Lower leg skin (tissue), 4 donors: ENCODE results near the gene GEMIN4. TPM values are rescaled to one million over a fixed set of nuclear protein-coding genes. Genes with fewer than 3 reads are reported as not detected.
A peak's percentile ranks its signal among the peaks of the same experiment; 100 is the strongest.

Source experiments
- DNase-seq, 2 donors: peaks; one replicate each; pipeline ENCODE4 v3.0.0-alpha.2; 2019; ENCODE audit warnings: low spot score in 2 of 2
- H3K4me3 ChIP-seq: fragments of 200-600 bp; sonication (generic); 2 replicates; pipeline ENCODE4 v1.5.1; 2017; ENCODE audit warnings: mild to moderate bottlenecking, low read depth; ENCODE audit not compliant: poor library complexity, severe bottlenecking
- POLR2A ChIP-seq, 2 donors: fragments of 450-650 bp; IDR thresholded peaks; one replicate each; pipeline ENCODE4 v1.6.1; 2016 to 2017; ENCODE audit warnings: antibody characterized with exemption in 2 of 2, mild to moderate bottlenecking in 1 of 2, moderate library complexity in 1 of 2
- WGBS, 2 donors: methylation state at CpG; one replicate each; pipeline ENCODE4 v1.1.5; 2018; 5-methylcytosine and 5-hydroxymethylcytosine counted together
- intact Hi-C: fragments of 100-400 bp; cut with DNase I; formaldehyde crosslinking; loops from one replicate; pipeline ENCODE4 v1.15.0; 2023; ENCODE audit warnings: low total_unique reads
- total RNA-seq, 4 donors: library from RNA; depleted of rRNA; stranded (reverse); fragments of >200 nt; gene quantifications; one replicate each; pipeline ENCODE4 v1.1.0, GENCODE V29; 2016
- TF ChIP-seq, protein P1 (sequence below), 3 donors: fragments of 450-650 bp; IDR thresholded peaks; one replicate each; pipeline ENCODE4 v1.5.1; 2016; ENCODE audit warnings: antibody characterized with exemption in 3 of 3, mild to moderate bottlenecking in 3 of 3, moderate library complexity in 2 of 3

GEMIN4 gene
- total RNA-seq, 4 donors from 2014 or later = 27.7 to 48.3 (median 37.7) TPM

DNA sequence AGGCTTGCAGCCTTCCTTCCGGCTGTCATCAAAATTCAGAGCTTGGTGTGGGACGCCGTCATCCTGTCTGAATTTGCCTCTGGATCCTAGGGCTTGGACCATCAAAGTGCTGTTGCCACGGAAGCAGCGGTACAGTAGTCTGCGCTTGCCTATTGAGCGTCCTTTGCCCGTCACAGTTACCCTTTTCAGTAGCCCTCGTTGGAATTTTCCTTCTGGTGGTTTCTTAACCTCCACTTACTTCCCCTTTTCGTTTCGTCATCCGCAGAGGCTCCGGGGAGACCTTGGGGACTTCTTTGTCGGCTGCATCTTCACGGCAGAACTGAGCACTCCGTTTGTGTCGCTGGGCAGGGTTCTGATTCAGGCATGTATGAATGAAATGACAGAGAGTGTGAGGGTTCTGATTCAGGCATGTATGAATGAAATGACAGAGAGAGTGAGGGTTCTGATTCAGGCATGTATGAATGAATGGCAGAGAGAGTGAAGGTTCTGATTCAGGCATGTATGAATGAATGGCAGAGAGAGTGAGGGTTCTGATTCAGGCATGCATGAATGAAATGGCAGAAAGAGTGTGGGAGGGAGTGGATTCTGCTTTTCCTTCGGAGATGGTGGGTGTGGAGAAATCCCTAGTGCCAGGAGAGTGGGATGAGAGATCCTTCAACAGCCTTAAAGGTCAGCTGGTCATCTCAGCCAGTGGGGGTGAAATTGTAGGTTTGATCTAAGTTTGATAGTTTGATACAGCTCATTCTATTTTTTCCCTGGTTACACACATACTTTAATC is 11.6 kb downstream of the GEMIN4 start:
- no peak overlapping the region for H3K4me3 ChIP-seq
- intact Hi-C loops = no loop called here
- DNase-seq = no peak
- no peak for TF ChIP-seq POLR2A (IDR thresholded peaks at IDR 0.05)
- TF ChIP-seq, protein P1, sequence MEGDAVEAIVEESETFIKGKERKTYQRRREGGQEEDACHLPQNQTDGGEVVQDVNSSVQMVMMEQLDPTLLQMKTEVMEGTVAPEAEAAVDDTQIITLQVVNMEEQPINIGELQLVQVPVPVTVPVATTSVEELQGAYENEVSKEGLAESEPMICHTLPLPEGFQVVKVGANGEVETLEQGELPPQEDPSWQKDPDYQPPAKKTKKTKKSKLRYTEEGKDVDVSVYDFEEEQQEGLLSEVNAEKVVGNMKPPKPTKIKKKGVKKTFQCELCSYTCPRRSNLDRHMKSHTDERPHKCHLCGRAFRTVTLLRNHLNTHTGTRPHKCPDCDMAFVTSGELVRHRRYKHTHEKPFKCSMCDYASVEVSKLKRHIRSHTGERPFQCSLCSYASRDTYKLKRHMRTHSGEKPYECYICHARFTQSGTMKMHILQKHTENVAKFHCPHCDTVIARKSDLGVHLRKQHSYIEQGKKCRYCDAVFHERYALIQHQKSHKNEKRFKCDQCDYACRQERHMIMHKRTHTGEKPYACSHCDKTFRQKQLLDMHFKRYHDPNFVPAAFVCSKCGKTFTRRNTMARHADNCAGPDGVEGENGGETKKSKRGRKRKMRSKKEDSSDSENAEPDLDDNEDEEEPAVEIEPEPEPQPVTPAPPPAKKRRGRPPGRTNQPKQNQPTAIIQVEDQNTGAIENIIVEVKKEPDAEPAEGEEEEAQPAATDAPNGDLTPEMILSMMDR (IDR thresholded peaks at IDR 0.05) = no peak
- WGBS, 2 donors = 82 to 84% methylated on average over 18 of the region's 18 CpGs

DNA sequence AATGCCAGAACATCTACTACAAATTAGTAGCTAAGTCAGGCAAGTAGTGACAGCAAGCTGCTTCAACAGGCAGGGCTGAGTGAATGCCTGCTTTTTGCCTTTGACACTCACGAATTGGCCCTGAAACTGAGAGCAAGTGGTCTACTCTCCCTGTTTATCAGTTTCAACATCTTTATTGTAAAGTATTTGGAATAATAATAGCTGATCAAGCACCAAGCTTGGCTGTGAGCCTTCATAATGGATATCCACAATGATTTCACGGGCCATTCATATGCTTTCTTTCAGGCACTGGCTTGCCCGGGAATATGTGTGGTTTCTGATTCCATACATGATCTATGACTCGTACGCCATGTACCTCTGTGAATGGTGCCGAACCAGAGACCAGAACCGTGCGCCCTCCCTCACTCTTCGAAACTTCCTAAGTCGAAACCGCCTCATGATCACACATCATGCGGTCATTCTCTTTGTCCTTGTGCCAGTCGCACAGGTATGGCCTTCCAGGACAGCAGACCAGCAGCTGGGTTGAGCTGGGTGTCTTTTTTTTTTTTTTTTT is 14.4 kb downstream of the GEMIN4 start:
- no peak for DNase-seq
- intact Hi-C loops = no loop called here
- 62 to 66% methylated on average over 13 of the region's 13 CpGs for WGBS, 2 donors
- TF ChIP-seq, protein P1 (IDR thresholded peaks at IDR 0.05) = no peak
- no peak for TF ChIP-seq POLR2A (IDR thresholded peaks at IDR 0.05)
- no peak overlapping the region for H3K4me3 ChIP-seq

DNA sequence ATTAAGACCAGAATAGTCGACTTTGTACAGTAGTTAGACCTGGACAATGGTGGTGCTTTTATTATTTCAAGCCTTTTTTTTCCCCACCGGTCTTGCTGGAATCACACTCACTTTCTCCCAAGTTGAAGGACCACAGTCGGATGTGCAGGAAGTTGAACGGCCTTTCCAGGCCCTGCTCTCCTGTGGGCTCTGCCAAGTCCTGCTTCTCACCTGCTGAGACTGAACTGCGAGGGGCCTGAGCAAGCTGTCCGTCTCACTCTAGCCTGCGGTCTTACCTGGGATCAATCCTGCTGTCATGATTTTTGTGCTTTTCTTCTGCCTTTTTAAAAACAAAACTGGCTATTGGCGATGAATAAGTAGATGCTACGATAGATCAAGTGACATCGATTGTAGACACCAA is 18.3 kb downstream of the GEMIN4 start:
- no peak for DNase-seq
- no peak overlapping the region for H3K4me3 ChIP-seq
- intact Hi-C loops = no loop called here
- TF ChIP-seq, protein P1 (IDR thresholded peaks at IDR 0.05) = no peak
- no peak for TF ChIP-seq POLR2A (IDR thresholded peaks at IDR 0.05)
- 58 to 63% methylated on average over 10 of the region's 10 CpGs for WGBS, 2 donors

DNA sequence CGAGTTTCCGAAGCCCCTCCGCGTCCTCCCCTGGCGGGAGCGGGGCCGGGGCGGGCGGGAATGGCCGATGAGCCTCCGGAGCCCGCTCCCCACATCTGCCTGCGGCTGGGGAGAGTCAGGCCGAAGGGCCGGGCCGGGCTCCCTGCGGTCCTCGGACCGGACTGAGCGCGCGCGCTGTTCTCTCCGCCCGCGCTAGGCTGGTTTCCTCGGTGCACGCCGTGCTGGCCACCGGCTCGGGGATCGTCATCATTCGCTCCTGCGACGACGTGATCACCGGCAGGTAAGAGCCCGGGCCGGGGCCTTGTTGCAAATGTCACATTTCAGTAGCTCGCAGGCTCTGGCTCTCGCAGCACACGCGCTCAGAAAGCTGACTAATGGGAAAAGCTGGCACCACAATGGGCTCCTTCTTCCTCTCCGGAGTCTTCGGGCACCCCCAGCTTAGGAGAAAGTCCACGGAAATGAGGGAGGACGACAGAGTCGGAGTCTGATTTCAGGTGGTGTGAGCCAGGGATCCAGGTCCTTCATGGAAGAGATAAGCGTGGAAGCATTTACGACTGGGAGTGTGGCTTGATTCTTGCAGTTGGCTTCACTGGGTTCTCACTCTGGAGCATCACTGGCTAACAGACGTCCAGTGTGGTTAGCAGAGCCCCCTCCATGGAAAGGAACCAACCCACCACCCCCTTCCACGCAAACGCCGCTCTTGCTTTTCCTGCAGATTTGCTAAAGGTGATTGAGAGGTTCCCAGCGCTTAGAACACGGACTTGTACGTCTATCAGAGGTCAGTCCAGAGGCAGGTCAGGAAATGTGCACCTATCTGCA is 19.0 kb downstream of the GEMIN4 start:
- peak overlapping the region; percentile 63 for H3K4me3 ChIP-seq
- intact Hi-C loops = no loop called here
- TF ChIP-seq POLR2A (IDR thresholded peaks at IDR 0.05) = no peak
- TF ChIP-seq, protein P1 (IDR thresholded peaks at IDR 0.05) = no peak
- DNase-seq = no peak
- 7 to 13% methylated on average over 29 to 44 of the region's 57 CpGs for WGBS, 2 donors

DNA sequence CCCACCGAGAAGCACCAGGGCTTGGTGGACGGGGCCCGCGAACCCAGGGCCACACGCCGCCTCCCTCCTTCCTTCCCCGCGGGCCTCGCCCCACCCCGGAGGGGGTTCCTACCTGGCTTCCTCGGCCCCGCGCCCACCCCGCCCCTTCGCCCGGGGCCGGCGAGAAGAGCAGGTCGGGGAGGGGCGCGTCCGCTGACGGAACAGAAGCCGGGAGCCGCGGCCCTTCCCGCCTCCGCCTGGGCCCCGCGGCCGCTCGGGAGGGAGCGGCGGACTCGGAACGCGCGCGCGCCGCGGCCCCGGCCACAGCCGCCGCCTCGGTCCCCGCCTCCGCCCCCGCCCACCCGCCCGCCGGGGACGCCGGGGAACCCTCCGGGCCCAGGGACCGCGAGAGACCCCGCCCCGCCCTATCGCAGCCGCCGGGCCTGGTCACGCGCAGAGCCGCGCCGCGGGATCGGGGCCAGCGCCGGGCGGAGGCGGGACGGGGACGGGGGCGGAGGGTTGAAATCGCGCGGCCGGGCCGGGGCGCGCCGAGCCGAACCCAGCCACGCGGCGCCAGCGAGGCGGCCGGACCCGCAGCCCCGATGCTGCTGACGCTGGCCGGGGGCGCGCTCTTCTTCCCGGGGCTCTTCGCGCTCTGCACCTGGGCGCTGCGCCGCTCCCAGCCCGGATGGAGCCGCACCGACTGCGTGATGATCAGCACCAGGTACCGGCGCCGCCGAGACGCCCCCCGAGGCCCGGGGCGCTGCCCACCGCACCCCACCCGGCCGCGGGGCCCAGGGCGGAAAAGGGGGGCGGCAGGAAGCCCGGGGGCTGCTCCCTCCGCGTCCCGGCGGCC is 19.8 kb downstream of the GEMIN4 start, which contains the start of gene TLCD3A:
Gene TLCD3A (plus strand): TSS at position 530 of the 835 bp plus-strand sequence. CDS start 52 bp downstream, at position 582.
- 0% methylated on average over 40 to 45 of the region's 126 CpGs for WGBS, 2 donors

More for the DNA sequence above, 19.8 kb downstream of the GEMIN4 start, which contains the start of gene TLCD3A:
- peak within 1 kb of the TSS; percentile 63 for H3K4me3 ChIP-seq
- no peak for TF ChIP-seq POLR2A (IDR thresholded peaks at IDR 0.05)
- TF ChIP-seq, protein P1 (IDR thresholded peaks at IDR 0.05) = no peak
- intact Hi-C loops = no loop called here
- DNase-seq = peak in 1 of 2 donors; percentile 93
